Neural progenitor cell (in vitro differentiated cells): ENCODE measurements around the gene PCSK6. TPM values are rescaled to one million over a fixed set of nuclear protein-coding genes. Genes with fewer than 3 reads are reported as not detected.
A peak's percentile ranks its signal among the peaks of the same experiment; 100 is the strongest.

Experiments used
- DNase-seq: peaks from one replicate; pipeline ENCODE4 v3.0.0-alpha.2; 2016; ENCODE audit warnings: low spot score
- H2AFZ ChIP-seq: fragments of 200-600 bp; sonication (generic); replicated peaks from 2 replicates; pipeline ENCODE4 v1.6.1; 2016; ENCODE audit warnings: antibody characterized with exemption
- H3F3A ChIP-seq: fragments of 200-600 bp; sonication (generic); 2 replicates; pipeline ENCODE4 v1.6.1; 2016; ENCODE audit warnings: antibody characterized with exemption, low read depth
- H3K27ac ChIP-seq: fragments of 200-600 bp; sonication (generic); 2 replicates; pipeline ENCODE4 v1.5.1; 2016; ENCODE audit warnings: mild to moderate bottlenecking
- H3K27me3 ChIP-seq: fragments of 200-600 bp; sonication (generic); 2 replicates; pipeline ENCODE4 v1.6.1; 2016; ENCODE audit warnings: mild to moderate bottlenecking, moderate library complexity
- H3K36me3 ChIP-seq: fragments of 200-600 bp; sonication (generic); 2 replicates; pipeline ENCODE4 v1.5.1; 2016
- H3K4me1 ChIP-seq: fragments of 200-600 bp; sonication (generic); 2 replicates; pipeline ENCODE4 v1.6.1; 2016; ENCODE audit warnings: mixed run types
- H3K4me2 ChIP-seq: fragments of 200-600 bp; sonication (generic); 2 replicates; pipeline ENCODE4 v1.6.1; 2016
- H3K4me3 ChIP-seq: fragments of 200-600 bp; sonication (generic); 2 replicates; pipeline ENCODE4 v1.5.1; 2016
- H3K79me2 ChIP-seq: fragments of 200-600 bp; sonication (generic); 2 replicates; pipeline ENCODE4 v1.6.1; 2016; ENCODE audit warnings: low read depth
- H3K9ac ChIP-seq: fragments of 200-600 bp; sonication (generic); 2 replicates; pipeline ENCODE4 v1.6.1; 2016
- H3K9me3 ChIP-seq: fragments of 200-600 bp; sonication (generic); 2 replicates; pipeline ENCODE4 v1.5.1; 2016; ENCODE audit warnings: low read depth
- H4K20me1 ChIP-seq: fragments of 200-600 bp; sonication (generic); 2 replicates; pipeline ENCODE4 v1.6.1; 2016; ENCODE audit warnings: low read depth
- H3K27ac Mint-ChIP-seq: 3 replicates; pipeline ENCODE4 v1.8.0; 2021; ENCODE audit warnings: mixed read lengths
- H3K27me3 Mint-ChIP-seq: 2 replicates; pipeline ENCODE4 v1.8.0; 2022; ENCODE audit warnings: low read depth, mild to moderate bottlenecking, inconsistent platforms, moderate library complexity, mixed read lengths; ENCODE audit not compliant: insufficient read depth
- H3K36me3 Mint-ChIP-seq: 3 replicates; pipeline ENCODE4 v1.8.0; 2021; ENCODE audit warnings: mixed read lengths
- H3K4me1 Mint-ChIP-seq: 3 replicates; pipeline ENCODE4 v1.8.0; 2021; ENCODE audit warnings: mixed read lengths
- H3K4me3 Mint-ChIP-seq: 3 replicates; pipeline ENCODE4 v1.8.0; 2021; ENCODE audit warnings: mild to moderate bottlenecking, moderate library complexity, mixed read lengths
- H3K9me3 Mint-ChIP-seq: 3 replicates; pipeline ENCODE4 v1.8.0; 2020; ENCODE audit warnings: mixed read lengths
- CTCF ChIP-seq: fragments of 200-600 bp; sonication (generic); IDR thresholded peaks from 2 replicates; pipeline ENCODE4 v1.5.1; 2017; ENCODE audit warnings: antibody characterized with exemption, mild to moderate bottlenecking
- EZH2 ChIP-seq: fragments of 200-600 bp; sonication (generic); IDR thresholded peaks from 2 replicates; pipeline ENCODE4 v1.6.1; 2017; ENCODE audit warnings: antibody characterized with exemption, mild to moderate bottlenecking, moderate library complexity
- EZH2phosphoT487 ChIP-seq: fragments of 200-600 bp; sonication (generic); IDR thresholded peaks from 2 replicates; pipeline ENCODE4 v1.6.1; 2017; ENCODE audit warnings: antibody characterized with exemption
- total RNA-seq: library from RNA; depleted of rRNA; stranded (reverse); fragments of >200 nt; gene quantifications from 2 replicates; pipeline ENCODE4 v1.2.3, GENCODE V29; 2015; ENCODE audit warnings: low replicate concordance

Gene PCSK6
- total RNA-seq, 1 donor from 2014 or later = 1.9 TPM

GRCh38 chr15:101478701-101479341 is 10.7 kb downstream of the PCSK6 start:
- H3K27ac ChIP-seq = no peak overlapping the region
- Mint-ChIP-seq H3K4me1 (peaks cover 34% of the 10 kb centered on the region), H3K27me3 (peaks cover 7% of the 10 kb centered on the region), H3K4me3 (no peak overlapping the region), H3K9me3 (no peaks in the 10 kb centered on the region), H3K36me3 (no peaks in the 10 kb centered on the region), H3K27ac (peak overlapping the region; percentile 43)
- no peaks in the 10 kb centered on the region for H3F3A ChIP-seq
- no peak for DNase-seq
- H3K4me2 ChIP-seq = no peak overlapping the region
- no peaks in the 10 kb centered on the region for H3K9me3 ChIP-seq
- no peak for TF ChIP-seq EZH2phosphoT487
- TF ChIP-seq EZH2 = no peak
- TF ChIP-seq CTCF = no peak
- no peaks in the 10 kb centered on the region for H3K27me3 ChIP-seq
- peaks cover 6% of the 10 kb centered on the region for H4K20me1 ChIP-seq
- H3K4me1 ChIP-seq = peaks cover 17% of the 10 kb centered on the region
- H3K9ac ChIP-seq = no peak overlapping the region
- no peaks in the 10 kb centered on the region for H3K36me3 ChIP-seq
- no peak overlapping the region for H3K4me3 ChIP-seq
- H2AFZ ChIP-seq = no peak overlapping the region
- H3K79me2 ChIP-seq = no peaks in the 10 kb centered on the region

- H3K27me3 Mint-ChIP-seq = peaks cover 7% of the 10 kb centered on the region
- no peak for DNase-seq
- Histone ChIP-seq H3K27me3 (no peaks in the 10 kb centered on the region), H3K4me3 (no peak overlapping the region), H3K79me2 (no peaks in the 10 kb centered on the region), H4K20me1 (peaks cover 6% of the 10 kb centered on the region), H3K4me1 (peaks cover 17% of the 10 kb centered on the region), H3F3A (no peaks in the 10 kb centered on the region), H3K27ac (no peak overlapping the region), H3K9ac (no peak overlapping the region), H3K4me2 (no peak overlapping the region), H2AFZ (no peak overlapping the region), H3K36me3 (no peaks in the 10 kb centered on the region), H3K9me3 (no peaks in the 10 kb centered on the region)
- H3K36me3 Mint-ChIP-seq = no peaks in the 10 kb centered on the region
- H3K4me1 Mint-ChIP-seq = peaks cover 34% of the 10 kb centered on the region
- TF ChIP-seq EZH2phosphoT487 (no peak), CTCF (no peak), EZH2 (no peak)
- H3K27ac Mint-ChIP-seq = no peak overlapping the region
- H3K9me3 Mint-ChIP-seq = no peaks in the 10 kb centered on the region
- H3K4me3 Mint-ChIP-seq = no peak overlapping the region
These were observed 11.6 kb downstream of the PCSK6 start for GRCh38 chr15:101477851-101478362.

- no peak overlapping the region for H3K4me3 Mint-ChIP-seq
- no peaks in the 10 kb centered on the region for H3K36me3 Mint-ChIP-seq
- Histone ChIP-seq H3K27me3 (no peaks in the 10 kb centered on the region), H3K36me3 (no peaks in the 10 kb centered on the region), H3K4me2 (no peak overlapping the region), H4K20me1 (peaks cover 6% of the 10 kb centered on the region), H3K9me3 (no peaks in the 10 kb centered on the region), H3F3A (no peaks in the 10 kb centered on the region), H3K27ac (no peak overlapping the region), H3K9ac (no peak overlapping the region), H2AFZ (no peak overlapping the region), H3K4me3 (no peak overlapping the region), H3K79me2 (no peaks in the 10 kb centered on the region), H3K4me1 (peaks cover 17% of the 10 kb centered on the region)
- H3K27me3 Mint-ChIP-seq = peaks cover 8% of the 10 kb centered on the region
- no peak for DNase-seq
- H3K4me1 Mint-ChIP-seq = peaks cover 34% of the 10 kb centered on the region
- H3K9me3 Mint-ChIP-seq = no peaks in the 10 kb centered on the region
- no peak for TF ChIP-seq EZH2
- no peak for TF ChIP-seq EZH2phosphoT487
- no peak for TF ChIP-seq CTCF
- H3K27ac Mint-ChIP-seq = no peak overlapping the region
These were observed 12.8 kb downstream of the PCSK6 start for GRCh38 chr15:101476756-101477155.
